HG02981 (cell line): Measurements from ENCODE around the gene CFAP20.
"Not testable (repeated sequence)": the region's sequence is repeated elsewhere in the genome, so short reads cannot be mapped to it uniquely, and the experiment has no call there.

Experiments
- ATAC-seq: cut with Tn5 transposase; IDR thresholded peaks from one replicate; pipeline ENCODE4 v1.9.1; 2021; ENCODE audit warnings: mild to moderate bottlenecking, moderate library complexity; ENCODE audit not compliant: unreplicated experiment

The CFAP20 gene

DNA sequence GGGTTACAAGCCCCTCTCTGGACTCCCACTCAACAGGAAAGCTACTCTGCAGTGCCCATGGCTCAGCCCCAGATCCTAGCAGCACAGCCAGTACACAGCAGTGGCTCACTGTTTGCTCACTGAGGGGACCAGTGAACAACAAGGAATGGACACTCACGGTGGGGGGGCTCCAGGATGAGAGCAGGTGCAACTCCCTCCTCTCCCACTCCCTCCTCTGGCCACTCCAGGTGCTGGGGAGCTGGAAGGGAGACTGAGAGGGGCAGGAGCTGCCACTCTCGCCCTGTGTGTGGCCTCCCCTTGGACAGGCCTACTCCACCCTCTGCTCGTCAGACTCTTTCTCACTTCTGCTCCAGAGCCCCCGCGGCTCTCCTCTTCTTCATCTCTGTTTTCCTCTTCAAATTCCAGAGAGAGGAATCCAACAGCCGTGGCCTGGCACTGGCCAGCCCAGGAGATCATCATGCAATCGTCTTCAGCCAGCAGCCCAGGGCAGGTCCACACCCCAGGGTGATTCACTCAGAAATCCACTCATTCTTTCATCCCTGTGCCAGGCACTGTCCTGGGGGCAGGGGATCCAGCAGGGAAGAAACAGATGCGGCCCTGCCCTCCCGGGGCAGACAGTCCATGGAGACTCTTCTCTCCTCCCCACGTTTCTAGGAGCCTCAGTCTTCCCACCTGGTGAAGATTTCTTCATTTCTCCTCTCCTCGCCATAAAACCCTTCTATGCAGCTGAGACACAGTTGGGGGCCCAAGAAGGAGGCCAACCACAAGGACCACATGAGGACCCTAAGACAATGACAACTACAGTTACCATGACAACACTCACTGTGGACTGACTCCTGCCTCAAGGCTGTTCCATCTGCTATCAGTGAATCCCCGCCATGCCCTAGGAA is 30.7 kb downstream of the CFAP20 start:
- no peak for ATAC-seq

DNA sequence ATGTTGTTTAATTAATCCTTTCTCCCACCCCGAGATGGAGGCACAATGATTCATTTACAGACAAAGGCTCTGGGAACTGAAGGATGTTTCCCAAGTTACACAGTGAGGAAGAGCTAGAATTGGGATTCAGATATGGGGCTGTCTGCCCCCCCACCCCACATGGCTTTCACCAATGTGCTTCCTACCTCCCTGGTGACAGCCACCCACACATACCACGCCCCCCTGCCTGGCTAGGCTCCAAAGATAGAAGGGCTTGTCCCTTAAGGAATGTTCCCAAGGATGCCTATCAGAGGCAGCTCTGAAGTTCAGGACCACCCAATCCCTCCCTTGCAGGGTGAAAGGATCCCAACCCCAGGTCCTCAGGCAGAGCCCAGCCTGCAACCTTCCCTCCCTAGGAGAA is 32.9 kb downstream of the CFAP20 start:
- no peak for ATAC-seq

DNA sequence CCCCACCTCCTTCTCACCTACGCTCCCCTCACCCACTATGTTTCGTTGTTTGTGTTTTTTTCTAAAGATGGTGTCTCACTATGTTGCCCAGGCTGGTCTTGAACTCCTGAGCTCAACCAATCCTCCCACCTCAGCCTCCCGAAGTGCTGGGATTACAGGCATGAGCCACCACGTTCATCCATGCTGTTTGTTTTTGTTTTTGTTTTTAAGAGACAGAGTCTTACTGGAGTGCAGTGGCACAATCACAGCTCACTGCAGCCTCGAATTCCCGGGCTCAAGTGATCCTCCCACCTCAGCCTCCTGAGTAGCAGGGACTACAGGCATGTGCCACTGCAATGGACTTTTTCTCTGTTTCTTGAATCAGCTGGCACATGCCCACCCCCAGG is 33.6 kb downstream of the CFAP20 start:
- not testable (repeated sequence) for ATAC-seq

DNA sequence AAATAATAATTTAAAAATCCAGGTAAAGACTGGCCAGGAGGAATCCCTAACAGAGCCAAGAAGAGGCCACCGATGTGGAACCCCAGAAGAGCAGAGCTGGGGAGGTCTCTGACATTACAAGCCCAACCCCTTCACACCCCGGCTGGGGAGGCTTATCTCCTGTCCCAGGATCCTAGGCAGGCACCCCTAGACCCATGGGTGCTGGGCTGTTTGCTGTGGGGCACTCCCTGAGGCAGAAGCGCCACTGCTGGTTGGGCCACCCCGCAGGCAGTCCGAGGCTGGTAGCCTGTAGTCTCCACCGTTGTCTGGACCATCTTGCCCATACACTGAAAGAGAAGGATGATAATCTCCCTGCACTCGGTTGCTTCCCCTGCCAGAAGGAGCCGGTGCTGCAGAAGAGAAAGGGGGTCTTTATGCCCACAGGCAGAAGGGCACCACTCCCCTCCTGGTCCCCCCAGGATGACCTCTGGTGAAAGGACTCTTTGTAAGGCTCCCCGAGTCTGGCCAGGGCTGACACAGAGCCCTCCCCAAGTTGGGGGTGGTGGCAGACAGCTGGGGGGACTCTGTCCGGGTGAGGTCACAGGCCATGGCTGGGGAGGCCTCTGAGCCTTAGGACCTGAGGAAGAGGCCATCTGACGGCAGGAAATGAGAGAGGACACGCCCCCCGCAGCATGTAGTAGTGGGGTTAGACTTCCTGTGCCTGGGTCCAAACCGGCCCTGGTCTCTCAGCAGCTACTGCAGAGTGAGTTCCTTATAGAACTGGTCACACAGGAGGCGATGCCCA is 34.2 kb downstream of the CFAP20 start:
- no peak for ATAC-seq

DNA sequence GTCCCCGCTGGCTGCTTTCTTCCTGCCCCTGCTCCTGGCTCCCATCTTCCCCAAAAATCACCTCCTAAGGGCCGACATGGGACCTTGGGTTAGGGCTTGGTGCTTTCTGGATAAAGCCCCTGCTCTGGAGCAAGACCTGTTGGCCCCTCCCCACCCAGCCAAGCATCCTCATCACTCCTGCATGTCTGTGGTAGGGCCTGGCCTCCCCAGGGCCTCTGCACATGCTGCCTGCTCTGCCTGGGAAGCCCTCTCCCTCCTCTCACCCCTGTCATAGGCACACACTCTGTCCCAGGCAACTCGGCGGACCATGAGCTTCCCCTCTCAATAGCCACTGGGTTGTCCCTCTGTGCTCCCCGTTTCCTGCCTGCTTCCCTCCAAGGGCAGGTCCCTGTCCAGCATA is 35.2 kb downstream of the CFAP20 start:
- ATAC-seq, result no peak

DNA sequence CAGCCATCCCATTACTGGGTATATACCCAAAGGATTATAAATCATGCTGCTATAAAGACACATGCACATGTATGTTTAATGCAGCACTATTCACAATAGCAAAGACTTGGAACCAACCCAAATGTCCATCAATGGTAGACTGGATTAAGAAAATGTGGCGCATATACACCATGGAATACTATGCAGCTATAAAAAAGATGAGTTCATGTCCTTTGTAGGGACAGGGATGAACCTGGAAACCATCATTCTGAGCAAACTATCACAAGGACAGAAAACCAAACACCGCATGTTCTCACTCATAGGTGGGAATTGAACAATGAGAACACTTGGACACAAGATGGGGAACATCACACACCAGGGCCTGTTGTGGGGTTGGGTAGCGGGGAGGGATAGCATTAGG is 38.8 kb downstream of the CFAP20 start:
- ATAC-seq, result not testable (repeated sequence)

DNA sequence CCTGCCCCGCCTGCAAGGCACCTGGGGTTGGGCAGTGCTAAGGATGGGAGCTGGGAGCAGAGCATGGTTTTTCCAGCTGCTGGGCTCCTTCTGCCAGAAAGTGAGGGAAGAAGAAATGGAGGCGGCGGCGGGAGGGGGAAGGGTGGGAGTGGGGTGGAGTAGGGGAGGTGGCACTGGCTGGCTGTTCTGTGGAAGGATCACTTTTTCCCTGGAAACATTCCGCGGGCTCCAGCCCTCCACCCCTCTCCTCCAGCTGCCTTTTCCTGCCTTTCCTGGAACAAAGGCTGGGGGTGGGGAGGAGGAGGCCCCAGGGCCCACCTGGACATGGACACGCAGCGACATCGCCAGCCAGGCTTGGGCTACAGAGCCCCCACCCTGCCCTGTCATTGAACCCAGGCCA is 41.1 kb downstream of the CFAP20 start:
- no peak for ATAC-seq

DNA sequence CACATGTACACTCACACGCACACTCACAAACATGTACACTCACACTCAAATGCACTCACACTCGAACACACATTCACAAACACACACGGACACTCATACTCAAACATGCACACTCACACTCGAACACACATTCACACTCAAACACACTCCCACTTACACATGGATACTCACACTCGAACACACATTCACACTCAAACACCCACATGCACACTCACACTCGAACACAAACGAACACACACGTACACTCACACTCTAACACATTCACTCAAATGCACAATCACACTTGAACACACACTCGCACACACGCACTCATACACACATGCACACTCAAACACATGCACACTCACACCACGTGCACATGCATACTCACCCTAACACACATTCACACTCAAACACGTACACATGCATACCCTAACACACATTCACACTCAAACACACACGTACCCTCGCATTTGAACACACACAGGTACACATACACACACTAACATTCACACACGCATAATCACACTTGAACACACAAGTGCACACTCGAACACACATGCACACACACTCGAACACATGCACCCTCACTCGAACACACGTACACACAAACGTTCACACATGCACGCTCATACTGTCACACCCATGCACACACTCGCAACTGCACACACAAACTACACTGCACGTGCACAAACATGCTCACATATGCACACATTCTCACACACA is 41.8 kb downstream of the CFAP20 start:
- no peak for ATAC-seq

DNA sequence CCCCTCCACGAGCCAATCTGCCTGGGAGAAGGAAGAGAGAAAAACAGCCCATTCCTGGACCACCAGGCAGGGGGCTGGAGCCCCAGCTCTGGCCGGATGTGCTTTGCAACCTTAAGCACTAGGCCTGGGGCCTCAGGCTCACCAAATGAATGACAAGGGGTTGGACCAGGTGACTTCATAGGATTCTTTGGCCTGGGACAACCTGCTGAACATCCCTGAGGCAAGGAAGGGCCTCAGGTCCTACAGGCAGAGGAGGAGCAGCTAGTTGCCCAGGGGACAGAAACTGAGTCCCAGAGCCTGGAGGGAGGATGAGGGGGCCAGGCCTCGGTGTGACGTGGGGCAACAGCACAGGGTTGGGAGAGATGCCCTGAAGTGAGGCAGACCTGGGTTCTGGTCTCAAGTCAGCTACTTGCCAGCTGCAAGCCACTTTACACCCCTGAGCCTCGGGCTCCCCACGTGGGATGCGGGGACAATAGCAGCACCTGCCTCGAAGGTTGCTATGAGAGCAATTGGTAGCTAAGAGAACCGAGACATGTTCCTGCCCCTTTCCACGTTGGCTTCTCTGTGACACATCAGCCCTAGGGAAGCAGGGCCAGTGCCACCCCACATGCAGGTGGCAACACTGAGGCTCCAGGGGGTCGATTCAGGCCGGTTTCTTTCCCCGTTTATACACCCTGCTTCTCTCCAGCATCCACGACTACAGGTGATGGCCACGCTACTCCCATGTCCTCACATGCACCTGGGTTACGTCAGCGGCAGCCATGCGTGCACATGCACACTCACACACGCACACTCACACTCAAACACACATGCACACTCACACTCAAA is 42.6 kb downstream of the CFAP20 start:
- ATAC-seq, result no peak

DNA sequence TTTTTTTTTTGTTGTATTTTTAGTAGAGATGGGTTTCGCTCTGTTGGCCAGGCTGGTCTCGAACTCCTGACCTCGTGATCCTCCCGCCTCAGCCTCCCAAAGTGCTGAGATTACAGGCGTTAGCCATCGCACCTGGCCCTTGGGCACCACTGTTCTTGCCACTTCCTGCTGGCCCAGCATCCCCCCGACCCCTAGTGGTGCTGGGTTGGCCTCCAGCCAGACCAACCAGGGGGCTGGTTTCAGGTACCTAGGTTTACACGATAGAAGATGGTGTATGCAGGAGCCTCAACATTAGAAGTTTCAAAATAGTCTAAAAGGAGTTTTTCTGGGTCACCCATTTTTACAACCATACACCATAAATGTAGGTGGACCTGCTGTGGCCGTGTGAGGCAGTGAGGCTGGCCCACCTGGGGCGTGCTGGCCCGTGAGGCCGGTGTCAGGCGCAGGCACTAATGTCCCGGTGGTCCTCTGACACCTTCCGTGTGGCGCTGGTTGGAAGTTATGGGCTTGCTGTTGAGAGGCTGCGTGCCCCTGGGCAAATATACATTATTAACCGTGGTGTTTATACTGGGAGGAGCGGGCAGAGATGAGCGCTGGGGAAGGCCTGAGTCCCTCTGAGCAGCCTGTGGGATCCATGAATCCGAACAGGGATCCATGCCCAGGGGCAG is 43.5 kb downstream of the CFAP20 start:
- ATAC-seq, result no peak

DNA sequence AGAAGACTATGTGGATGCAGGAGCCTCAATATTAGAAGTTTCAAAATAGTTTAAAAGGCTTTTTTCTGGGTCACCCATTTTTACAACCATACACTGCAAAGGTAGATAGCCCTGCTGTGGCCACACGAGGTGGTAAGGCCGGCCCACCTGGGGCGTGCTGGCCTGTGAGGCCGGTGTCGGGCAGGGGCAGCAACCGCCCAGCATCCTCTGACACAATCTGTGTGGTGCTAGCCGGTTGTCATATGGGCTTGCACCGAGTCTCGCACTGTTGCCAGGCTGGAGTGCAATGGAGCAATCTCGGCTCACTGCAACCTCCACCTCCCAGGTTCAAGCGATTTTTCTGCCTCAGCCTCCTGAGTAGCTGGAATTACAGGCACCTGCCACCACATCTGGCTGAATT is 44.0 kb downstream of the CFAP20 start:
- no peak for ATAC-seq

DNA sequence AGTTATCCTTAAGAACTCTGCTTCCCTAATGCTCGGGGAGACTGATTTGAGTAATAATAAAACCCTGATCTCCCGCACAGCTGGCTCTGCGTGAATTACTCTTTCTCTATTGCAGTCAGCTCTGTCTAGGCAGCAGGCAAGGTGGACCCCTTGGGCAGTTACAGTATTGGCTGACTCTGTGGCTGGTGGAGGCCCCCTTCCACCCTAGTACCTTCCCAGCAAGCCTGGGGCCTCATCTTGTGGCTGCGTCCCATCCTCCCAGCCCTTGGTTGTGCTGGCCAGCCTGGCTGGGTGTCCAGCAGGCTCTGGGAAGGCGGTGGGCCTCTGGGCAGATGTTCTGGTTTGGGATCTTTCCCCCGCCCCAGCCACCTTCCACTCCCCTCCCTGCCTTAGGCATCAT is 44.5 kb downstream of the CFAP20 start:
- ATAC-seq, result no peak

DNA sequence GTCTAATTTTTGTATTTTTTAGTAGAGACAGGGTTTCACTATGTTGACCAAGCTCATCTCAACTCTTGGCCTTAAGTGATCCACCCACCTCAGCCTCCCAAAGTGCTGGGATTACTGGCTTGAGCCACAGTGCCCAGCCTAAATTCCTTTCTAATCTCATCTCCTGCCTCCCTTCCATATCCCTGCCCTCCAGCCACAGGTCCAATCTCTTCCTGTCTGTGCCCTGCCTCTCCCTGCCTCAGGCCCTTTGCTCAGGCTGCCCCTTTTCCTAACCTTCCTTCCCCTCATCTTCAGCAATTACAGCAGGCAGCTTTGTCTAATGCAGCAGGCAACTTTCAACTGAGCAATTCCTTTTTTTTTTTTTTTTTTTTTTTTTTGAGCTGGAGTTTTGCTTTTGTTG is 46.8 kb downstream of the CFAP20 start:
- no peak for ATAC-seq

DNA sequence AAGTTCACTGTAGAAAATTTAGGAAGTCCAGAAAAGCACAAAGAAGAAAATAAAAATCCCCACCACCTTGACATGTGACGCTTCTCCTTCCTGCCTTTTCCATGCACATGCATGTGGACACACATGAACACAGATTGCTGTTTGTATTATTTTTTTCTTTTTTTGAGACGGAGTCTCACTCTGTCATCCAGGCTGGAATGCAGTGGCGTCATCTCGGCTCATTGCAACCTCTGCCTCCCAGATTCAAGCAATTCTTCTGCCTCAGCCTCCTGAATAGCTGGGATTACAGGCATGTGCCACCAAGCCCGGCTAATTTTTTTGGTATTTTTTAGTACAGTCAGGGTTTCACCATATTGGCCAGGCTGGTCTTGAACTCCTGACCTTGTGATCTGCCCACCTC is 48.5 kb downstream of the CFAP20 start:
- not testable (repeated sequence) for ATAC-seq

DNA sequence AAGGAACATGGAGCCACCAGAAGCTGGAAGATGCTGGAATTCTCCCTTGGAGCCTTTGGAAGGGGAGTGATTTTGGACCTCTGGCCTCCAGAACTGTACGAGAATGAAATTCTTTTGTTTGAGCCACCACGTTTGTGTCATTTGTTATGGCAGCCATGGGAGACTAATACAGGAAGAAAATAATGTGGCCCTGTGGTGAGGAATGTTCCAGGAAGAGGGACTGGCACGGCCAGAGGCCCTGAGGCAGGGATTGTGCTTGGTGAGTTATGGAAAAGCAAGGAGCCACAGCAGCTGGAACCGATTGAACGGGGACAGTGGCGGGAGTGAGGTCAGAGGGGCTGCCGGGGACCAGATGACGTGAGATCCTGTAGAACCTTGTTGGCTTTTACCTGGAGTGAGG is 51.4 kb downstream of the CFAP20 start:
- no peak for ATAC-seq

DNA sequence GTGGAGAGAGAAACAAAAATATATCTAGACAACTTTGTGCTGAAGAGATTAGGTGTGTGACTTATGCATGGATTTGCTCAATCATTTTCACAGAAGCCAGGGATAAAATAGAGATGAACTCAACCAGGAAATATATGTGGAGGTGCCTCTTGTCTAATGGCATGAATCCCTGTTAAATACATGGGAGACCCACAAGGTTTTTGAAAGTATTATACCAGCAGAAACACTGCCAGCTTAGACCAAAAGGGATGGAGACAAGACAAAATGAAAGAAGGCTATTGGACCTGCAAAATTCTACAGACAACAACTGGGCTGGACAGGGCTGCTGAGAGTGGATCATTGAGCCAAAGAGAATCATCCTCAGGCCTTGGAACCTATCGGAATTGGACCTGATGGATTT is 52.7 kb downstream of the CFAP20 start:
- no peak for ATAC-seq

DNA sequence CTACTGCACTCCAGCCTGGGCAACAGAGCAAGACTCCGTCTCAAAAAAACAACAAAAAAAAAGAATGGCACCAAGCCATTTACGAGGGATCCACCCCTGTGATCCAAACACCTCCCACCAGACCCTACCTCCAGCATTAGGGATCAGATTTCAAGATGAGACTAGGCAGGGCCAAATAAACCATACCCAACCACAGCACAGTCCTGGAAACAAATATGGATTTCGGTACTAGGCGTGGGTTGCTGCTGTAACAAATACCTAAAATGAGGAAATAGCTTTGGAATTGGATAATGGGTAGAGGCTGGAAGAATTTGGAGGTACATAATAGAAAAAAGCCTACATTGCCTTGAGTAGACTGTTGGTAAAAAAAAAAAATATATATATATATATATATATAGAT is 54.5 kb downstream of the CFAP20 start:
- no peak for ATAC-seq

DNA sequence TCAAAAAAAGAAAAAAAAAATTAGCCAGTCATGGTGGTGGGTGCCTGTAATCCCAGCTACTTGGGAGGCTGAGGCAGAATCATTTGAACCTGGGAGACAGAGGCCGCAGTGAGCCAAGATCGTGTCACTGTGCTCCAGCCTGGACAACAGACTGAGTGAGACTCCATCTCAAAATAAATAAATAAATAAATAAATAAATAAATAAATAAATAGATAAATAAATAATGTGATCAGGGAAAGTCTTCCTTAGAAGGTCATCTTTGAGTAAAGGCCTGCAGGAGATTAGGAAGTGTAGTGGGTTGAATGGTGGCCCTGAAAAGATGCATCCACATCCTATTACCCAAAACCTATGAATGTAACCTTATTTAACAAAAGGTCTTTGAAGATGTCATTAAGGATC is 56.1 kb downstream of the CFAP20 start:
- ATAC-seq, result not testable (repeated sequence)

DNA sequence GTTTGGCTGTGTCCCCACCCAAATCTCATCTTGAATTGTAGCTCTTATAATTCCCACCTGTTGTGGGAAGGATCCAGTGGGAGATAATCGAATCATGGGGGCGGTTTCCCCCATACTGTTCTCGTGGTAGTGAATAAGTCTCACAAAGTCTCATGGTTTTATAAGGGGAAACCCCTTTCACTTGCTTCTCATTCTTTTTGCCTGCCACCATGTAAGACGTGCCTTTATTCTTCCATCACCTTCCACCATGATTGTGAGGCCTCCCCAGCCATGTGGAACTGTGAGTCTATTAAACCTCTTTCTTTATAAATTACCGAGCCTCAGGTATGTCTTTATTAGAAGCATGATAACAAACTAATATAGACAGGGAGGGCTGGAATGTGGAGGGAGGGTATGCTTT is 57.0 kb downstream of the CFAP20 start:
- not testable (repeated sequence) for ATAC-seq

DNA sequence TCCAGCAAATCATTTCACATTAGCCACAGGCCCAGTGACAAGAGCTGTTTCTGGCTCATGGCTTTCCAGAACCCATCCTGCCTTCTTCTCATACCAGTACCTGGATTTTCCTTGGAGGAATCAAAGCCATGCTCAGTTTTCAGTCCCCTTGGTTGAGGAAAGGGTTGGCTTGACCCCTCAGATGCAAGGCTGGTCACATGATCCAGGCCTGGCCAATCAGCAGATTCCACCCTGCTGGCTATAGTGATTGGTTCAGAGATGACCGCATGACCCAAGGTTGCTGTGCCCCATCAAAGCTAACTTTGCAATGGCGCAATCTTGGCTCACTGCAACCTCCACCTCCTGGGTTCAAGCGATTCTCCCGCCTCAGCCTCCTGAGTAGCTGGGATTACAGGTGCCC is 58.6 kb downstream of the CFAP20 start:
- ATAC-seq, result no peak
